GM20431 (cell line): ENCODE results near the gene RCCD1.

Source experiments
- in situ Hi-C: fragments of 300-500 bp; cut with MseI, MboI; formaldehyde crosslinking; loops from one replicate; pipeline ENCODE4 v1.15.0; 2020; ENCODE audit warnings: low sequenced_read_pairs; ENCODE audit not compliant: unreplicated experiment

The RCCD1 gene

DNA sequence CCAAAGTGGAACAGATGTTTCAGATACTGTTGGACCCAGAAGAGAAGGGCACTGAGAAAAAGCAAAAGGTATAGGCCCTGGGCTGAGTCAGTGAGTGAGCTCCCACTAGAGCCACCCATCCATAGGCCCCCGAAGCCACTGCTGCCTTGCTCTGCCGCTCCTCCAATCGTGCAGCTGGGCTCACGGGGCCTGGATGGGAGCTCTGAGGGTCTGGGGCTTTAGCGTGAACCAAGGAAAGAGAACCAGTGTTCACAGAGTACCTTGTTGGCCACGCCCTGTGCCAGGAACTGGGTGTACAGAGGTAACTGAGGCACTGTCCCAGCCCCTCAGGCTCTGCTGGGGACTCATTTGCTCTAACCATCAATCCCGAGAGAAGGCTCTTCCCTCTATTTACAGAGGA is 14.9 kb upstream of the RCCD1 start:
- in situ Hi-C loops = no loop called here

DNA sequence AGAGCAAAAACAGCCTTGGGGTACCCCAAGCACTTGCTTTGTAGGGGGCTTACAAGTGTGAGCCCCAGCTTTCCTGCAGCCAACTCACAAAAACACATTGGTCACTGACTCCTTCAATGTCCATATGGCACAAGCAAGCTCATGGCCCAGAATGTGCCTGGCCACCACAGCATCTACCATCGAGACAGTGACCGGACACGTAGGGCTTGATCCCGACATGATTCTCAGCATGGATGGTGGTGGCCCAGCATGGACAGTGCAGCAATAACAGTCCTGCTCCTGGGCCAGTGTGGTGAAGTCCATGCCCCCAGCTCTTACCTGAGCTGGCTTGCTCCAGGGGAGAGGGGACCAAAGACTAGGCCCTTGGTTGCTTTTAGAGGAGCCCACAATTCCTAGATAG is 13.6 kb upstream of the RCCD1 start:
- in situ Hi-C loops = no loop called here

DNA sequence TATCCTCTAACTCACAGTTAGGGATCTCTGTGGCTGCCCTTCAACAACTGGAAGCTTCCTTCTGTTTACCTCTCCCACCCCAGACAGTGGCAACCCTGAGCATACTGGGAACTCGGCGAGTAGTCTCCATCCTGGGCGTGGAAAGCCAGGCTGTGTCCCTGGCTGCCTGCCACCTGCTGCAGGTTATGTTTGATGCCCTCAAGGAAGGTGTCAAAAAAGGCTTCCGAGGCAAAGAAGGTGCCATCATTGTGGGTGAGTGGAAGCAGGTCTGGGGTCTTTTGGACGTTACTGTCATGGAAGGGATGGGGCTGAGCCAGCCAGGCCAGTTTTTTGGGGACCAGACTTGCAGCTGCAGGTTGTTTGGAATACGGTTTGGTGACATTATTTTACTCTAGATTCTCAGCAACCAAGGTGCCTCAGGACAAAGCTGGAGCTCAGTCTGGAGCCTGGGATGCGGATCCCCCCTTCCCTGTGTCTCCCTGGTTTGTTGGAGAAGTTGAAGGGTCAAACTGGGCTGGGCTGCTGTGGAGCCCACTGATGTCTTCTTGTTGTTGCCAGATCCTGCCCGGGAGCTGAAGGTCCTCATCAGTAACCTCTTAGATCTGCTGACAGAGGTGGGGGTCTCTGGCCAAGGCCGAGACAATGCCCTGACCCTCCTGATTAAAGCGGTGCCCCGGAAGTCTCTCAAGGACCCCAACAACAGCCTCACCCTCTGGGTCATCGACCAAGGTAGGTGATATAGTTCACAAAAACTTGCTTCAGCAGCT is 12.1 kb upstream of the RCCD1 start:
- in situ Hi-C loops = no loop called here

DNA sequence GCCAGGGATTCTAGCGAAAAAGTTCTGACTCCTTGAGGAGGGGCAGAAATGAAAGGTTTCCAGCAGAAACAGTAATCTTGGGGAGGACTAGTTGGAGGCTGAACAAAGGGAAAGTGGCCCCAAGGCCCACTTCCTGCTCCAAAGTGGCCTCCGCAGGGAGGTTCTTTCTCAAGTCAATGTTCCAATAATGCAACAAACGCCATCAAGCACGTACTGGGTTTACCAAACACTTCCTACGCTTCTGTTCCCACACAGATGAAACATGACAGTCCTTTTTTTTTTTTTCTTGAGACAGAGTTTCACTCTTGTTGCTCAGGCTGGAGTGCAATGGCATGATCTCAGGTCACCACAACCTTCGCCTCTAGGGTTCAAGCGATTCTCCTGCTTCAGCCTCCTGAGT is 9.6 kb upstream of the RCCD1 start:
- in situ Hi-C loops = no loop called here

DNA sequence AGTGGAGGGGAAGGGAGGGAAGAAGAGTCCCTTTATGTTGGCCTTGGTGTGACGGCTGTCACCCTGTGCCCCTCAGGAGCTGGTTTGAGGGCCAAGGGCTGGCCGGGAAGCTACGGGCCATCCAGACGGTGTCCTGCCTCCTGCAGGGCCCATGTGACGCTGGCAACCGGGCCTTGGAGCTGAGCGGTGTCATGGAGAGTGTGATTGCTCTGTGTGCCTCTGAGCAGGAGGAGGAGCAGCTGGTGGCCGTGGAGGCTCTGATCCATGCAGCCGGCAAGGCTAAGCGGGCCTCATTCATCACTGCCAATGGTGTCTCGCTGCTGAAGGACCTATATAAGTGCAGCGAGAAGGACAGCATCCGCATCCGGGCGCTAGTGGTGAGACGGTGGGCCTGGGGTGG is 8.1 kb upstream of the RCCD1 start:
- in situ Hi-C loops = no loop called here

DNA sequence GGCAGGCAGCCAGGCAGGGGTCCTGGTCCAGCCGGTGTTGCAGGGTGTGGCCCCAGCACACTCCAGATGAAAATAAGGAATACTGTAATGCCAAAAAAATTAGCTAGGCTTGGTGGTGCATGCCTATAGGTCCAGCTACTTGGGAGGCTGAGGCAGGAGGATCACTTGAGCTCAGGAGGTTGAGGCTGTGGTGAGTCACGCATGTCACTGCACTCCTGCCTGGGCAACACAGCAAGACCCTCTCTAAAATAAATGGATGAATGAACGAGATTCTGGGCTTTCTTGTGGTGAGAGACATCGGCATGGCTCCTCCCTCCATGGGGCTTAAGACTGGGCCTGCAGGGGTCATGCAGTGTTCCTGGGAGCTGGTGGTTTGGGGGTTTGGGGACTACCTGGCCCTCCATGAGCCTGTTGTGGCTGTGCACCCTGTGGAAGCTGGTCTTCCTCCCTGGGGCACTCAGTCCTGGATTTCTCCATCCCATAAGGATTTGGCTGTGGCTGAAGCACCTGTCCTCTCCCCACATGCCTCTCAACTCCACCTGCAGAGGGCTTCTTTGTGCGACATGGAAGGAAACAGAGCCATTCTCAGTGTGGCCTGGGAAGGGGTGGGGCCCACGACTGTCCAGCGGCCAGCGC is 7.6 kb upstream of the RCCD1 start:
- in situ Hi-C loops = no loop called here

DNA sequence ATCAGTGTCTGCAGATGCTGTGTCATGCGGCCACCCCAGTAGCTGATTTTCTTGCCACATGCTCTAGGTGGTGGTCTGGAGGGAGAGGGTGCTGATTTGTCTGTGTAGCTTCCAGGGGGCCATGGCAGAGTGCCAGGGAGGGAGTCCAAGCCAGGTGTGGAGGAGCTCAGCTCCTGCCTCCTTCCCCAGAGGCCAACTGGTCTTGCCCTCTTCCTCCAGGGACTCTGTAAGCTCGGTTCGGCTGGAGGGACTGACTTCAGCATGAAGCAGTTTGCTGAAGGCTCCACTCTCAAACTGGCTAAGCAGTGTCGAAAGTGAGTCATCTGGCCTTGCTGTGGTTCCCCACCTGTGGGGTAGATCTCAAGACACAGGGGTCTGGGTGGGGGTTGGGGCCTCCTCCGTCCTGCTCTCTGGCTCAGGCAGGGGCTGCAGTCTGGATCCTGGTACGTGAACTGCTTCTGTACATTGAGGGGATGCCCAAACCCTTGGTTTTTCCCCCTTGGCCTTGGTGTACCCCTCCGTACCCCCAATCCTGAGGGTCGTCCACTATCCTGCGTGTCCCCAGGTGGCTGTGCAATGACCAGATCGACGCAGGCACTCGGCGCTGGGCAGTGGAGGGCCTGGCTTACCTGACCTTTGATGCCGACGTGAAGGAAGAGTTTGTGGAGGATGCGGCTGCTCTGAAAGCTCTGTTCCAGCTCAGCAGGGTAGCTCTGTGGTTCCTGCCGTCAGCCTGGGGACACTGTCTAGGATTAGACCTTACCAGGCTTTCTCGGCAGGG is 6.9 kb upstream of the RCCD1 start:
- in situ Hi-C loops = no loop called here

DNA sequence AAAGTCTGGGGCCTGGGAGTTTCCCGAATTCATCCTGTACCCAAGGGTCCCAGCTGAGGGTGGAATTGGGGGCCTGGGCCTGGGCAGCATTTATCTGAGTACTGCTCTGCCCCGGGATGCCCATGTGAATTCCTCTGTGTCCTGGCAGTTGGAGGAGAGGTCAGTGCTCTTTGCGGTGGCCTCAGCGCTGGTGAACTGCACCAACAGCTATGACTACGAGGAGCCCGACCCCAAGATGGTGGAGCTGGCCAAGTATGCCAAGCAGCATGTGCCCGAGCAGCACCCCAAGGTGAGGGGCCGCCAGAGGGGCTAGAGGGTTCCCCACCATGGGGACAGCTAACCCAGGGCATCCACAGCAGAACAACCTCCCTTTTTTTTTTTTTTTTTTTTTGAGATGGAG is 6.2 kb upstream of the RCCD1 start:
- in situ Hi-C loops = no loop called here

DNA sequence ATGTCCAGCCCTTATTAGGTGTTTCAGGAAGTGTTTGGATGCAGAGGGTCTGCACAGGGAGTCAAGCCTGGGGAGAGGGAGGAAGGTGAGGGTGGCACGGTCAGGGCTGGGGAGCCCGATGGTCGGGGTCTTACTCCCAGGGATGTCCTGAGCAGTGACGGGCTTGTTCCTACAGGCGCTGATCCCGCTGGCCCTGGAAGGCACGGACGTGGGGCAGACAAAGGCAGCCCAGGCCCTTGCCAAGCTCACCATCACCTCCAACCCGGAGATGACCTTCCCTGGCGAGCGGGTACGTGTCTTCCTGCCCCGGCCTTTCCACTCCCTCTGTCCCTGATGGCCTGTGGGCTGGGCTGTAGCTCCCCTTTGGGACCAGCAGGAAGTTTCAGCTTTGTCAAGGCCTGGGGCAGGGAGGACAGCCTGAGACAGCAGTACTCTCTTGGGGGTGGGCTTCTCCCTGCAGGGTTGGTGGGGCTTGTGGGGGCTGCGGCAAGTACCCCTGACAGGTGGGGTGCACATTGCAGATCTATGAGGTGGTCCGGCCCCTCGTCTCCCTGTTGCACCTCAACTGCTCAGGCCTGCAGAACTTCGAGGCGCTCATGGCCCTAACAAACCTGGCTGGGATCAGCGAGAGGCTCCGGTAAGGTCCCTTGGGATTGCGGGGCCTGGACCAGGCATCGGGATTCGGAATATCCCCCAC is 4.6 kb upstream of the RCCD1 start:
- in situ Hi-C loops = no loop called here

DNA sequence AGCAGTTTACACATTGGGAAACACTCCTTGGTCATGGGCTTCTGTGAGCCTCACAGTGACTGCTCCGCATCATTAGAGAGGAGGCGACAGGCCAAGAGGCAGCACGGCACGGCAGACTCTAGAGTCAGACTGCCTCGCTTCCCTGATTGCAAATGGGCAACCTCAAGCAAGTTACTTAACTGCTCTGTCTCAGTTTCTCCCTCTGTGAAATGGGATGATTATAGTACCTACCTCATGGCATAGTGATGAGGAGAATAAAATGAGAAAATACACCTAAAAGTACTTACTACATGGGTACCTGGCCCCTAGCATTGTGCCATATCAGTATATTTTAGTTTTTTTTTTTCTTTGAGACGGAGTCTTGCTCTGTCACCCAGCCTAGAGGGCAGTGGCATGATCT is 4.0 kb upstream of the RCCD1 start:
- in situ Hi-C loops = no loop called here

DNA sequence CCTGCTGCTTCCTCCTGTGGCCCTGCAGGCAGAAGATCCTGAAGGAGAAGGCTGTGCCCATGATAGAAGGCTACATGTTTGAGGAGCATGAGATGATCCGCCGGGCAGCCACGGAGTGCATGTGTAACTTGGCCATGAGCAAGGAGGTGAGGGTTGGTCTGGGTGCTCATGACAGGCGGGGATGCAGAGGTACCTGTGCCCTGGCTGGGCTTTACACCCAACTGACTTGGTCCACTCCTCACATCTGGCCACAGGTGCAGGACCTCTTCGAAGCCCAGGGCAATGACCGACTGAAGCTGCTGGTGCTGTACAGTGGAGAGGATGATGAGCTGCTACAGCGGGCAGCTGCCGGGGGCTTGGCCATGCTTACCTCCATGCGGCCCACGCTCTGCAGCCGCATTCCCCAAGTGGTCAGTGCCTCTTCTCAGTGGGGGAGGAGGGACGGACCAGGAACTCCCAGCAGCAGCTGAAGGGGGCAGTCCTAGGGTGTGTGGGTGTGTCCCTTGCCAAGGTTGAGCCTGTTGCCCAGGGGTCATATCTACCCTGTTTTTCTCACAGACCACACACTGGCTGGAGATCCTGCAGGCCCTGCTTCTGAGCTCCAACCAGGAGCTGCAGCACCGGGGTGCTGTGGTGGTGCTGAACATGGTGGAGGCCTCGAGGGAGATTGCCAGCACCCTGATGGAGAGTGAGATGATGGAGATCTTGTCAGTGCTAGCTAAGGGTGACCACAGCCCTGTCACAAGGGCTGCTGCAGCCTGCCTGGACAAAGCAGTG is 1.6 kb upstream of the RCCD1 start:
- in situ Hi-C loops = no loop called here

DNA sequence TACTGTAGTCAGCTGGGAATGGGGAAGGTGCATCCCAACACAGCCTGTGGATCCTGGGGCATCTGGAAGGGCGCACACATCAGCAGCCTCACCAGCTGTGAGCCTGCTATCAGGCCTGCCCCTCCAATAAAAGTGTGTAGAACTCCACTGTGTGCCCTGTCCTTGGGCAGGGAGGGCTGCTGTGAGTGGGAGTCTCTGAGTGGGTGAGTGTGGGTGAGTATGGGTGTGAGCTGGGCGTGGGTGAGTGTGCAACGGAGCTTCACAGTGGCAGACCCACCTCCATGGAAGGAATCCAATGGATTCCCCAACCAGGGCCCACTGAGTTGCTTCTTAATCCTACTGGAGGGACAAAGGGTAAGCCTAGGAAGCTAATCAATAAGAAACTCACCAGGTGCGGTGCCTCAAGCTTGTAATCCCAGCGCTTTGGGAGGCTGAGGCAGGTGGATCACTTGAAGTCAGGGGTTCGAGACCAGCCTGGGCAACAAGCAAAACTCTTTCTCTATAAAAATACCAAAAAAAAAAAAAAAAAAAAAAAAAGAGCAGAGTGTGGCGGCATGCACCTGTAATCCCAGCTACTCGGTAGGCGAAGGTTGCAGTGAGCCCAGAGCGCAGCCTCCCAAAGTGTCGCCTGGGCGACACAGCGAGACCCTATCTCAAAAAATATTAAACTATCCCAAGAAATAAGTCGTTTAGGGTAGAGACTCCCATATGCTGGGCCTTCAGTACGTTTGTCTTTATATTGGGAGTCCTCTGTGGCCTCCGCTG is 555 bp upstream of the RCCD1 start:
- in situ Hi-C loops = no loop called here

DNA sequence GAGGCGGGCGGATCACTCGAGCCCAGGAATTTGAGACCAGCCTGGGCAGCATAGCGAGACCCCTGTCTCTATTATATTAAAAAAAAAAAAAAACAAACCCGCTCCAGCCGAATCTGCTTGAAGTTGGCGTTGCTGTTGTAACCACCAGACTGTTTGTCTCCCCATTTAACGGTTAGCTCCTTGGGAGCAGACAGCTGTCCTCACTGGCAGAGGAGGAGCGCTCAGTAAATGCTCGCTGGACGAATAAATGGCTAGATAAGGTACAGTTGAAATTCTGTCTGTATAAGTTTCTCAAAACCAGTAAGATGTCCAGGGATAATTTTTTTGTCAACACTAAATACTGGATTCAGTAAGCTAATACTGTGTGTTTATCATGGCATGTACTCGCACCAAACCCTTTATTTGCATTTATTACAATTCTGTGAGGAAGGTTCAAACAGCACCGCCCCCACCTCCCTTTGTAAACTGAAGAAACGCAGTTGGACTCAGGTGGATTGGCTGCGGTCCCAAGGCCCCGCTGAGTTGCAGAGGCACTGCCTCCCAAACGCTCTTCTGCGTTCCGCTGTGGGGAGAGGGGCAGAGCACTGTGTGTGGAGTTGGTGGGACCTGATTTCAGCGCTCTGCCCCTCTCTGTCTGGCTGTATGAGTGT is 1.1 kb downstream of the RCCD1 start:
- in situ Hi-C loops = no loop called here

DNA sequence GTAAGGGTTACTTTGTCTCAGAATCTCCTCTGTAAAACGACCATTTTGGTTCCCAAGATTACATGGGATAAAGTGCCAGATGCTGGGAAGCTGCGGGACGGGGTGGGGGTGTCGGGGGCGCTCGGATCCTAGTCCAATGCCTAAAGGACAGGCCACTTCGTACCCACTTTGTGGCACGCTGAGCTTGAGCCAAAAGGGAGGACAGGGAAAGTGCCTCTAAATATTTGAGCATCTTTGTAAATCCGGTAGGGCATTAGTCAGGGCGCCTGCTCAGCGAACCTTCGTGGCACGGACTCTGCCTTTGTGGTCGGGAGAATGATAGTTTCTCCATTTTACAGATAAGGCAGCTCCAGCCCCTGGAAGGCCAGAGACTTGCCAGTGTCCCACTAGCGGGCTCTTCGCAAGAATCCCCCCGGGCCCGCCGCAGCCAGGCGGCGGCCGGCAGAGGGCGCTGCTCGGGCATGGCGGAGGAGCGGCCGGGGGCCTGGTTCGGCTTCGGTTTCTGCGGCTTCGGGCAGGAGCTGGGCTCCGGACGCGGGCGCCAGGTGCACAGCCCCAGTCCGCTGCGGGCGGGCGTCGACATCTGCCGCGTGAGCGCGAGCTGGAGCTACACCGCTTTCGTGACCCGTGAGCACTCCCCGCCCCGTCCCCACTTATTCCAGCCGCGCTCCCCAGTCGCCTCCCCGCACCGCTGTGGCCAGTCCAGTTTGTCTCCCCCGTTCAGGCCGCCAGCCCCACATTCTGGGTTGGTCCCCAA is 1.8 kb downstream of the RCCD1 start:
- in situ Hi-C loops = no loop called here

DNA sequence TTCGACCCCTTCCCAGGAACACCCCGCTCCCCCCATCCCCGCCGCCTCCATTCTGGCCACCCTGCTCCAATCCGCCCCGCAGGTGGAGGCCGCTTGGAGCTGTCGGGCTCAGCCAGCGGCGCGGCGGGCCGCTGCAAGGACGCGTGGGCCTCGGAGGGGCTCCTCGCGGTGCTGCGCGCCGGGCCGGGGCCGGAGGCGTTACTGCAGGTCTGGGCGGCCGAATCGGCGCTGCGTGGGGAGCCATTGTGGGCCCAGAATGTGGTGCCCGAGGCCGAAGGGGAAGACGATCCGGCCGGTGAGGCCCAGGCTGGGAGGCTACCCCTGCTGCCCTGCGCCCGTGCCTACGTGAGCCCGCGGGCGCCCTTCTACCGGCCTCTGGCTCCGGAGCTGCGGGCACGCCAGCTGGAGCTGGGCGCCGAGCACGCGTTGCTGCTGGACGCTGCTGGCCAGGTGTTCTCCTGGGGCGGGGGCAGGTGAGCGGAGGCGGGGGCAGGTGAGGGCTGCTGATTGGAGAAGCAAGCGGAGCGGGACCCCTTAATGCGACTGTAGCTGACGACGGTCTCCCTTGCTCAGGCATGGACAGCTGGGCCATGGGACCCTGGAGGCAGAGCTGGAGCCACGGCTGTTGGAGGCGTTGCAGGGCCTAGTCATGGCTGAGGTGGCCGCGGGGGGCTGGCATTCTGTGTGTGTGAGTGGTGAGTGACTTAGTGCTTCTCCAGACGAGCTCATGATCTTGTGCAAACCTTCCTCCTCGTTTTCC is 2.5 kb downstream of the RCCD1 start:
- in situ Hi-C loops = no loop called here

DNA sequence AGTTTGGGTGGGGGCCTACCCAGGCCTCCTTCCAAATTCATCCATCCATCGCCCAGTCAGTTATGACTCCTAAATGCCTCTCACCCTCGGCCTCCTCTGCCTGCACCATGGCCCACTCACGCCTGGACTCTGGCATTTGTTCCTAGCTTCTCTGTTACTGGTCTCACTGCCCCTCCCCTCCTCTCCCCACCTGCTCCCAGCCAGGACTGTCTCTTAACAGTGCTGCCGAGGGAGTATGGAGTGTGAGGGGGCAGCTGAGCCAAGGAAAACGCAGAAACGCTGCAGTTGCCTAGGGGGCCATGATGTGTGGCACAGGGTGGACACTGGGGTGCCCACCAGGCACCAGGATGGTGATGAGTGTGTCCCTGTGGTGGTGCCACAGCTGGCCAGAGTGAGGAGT is 3.1 kb downstream of the RCCD1 start:
- in situ Hi-C loops = no loop called here

DNA sequence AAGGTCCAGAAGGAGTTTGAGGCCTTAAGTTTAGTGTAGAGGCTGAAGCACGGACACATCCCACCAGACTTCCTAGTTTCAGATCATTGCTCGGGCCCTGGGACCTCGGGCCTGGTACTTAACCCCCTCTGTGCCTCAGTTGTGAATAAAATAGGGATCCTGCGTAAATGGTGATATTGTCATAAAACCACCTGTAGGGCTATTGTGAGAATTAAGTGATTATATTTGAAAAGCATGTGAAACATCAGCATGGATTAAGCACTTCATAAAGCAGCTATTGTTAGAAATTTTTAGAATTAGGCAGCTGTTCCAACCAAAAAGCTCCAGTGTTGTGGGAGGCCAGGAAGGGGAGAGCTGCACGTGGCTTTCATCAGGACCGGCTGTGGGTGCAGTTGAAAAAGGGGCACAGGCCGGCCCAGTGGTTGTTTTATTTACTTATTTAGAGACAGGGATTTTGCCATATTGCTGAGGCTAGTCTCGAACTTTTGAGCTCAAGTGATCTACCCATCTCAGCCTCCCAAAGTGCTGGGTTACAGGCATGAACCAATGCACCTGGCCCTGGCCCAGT is 4.4 kb downstream of the RCCD1 start:
- in situ Hi-C loops = no loop called here
